Dermis microvascular lymphatic vessel endothelial cell (primary cell): Measurements from ENCODE around the gene RANBP17. TPM values are rescaled to one million over a fixed set of nuclear protein-coding genes. Genes with fewer than 3 reads are reported as not detected.
"Not testable (repeated sequence)": the region's sequence is repeated elsewhere in the genome, so short reads cannot be mapped to it uniquely, and the experiment has no call there.

Experiments
- DNase-seq, 2 donors: peaks; one replicate each; pipeline versions ENCODE4 v3.0.0 to v3.0.0-alpha.2; 2010; ENCODE audit warnings: low read depth in 2 of 2
- total RNA-seq: library from RNA; depleted of rRNA; stranded (reverse); fragments of >200 nt; gene quantifications from 2 replicates; pipeline ENCODE4 v1.2.1, GENCODE V29; 2014

RANBP17 gene
- total RNA-seq, 1 donor from 2014 or later: 4.5 TPM

DNA sequence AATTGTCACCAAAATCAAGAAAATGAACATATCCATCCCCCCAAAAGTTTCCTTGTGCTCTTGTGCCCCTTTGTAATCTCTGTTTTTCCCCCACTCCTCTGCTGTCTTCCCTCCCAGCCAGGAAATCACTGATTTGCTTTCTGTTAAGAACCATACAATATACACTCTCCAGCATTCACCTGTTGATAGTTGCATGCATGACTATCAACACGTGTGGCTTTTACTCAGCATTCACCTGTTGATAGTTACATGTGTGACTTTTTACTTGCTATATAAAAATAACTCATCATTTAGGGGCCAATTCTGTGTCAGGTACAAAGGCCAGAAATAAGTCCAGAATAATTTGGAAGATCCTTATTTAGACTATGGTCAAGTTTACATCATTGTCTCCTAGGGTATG is 6.0 kb downstream of the RANBP17 start:
- DNase-seq: no peak

DNA sequence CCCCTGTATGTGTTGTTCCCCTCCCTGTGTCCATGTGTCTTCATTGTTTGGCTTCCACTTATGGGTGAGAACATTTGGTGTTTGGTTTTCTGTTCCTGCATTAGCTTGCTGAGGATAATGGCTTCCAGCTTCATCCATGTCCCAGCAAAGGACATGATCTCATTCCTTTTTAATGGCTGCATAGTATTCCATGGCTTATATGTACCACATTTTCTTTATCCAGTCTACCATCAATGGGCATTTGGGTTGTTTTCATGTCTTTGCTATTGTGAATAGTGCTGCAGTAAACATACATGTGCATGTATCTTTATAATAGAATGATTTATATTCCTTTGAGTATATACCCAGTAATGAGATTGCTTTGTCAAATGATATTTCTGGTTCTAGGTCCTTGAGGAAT is 8.6 kb downstream of the RANBP17 start:
- DNase-seq: not testable (repeated sequence)

DNA sequence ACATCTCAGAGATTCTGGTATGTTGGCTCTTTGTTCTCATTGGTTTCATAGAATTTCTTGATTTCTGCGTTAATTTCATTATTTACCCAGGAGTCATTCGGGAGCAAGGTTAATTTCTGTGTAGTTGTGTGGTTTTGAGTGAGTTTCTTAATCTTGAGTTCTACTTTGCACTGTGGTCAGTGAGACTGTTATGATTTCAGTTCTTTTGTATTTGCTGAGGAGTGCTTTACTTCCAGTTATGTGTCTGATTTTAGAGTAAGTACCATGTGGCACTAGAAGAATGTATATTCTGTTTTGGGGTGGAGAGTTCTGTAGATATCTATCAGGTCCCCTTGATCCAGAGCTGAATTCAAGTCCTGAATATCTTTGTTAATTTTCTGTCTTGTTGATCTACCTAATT is 12.2 kb downstream of the RANBP17 start:
- no peak for DNase-seq

- DNase-seq: no peak
Observed at GRCh38 chr5:170875811-170876210, 14.0 kb downstream of the RANBP17 start.

- no peak for DNase-seq
Observed at GRCh38 chr5:170880084-170880483, 18.3 kb downstream of the RANBP17 start.

DNA sequence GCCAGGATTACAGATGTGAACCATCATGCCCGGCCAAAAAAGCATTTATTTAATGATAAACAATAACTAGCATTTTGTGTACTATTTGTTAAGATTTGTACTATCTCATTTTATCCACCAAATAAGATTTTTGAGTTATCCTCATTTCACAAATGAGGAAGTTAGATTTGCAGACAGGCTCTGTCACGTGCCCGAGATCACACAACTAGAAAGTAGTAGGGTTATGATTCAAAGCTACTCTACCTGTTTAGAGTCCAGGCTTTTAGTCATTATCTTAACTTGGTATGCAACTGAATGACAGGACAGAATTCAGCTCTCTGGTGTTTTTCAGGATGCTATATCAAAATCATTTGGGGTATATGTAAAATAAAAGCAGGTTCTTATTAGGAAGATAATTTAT is 20.5 kb downstream of the RANBP17 start:
- DNase-seq: no peak

DNA sequence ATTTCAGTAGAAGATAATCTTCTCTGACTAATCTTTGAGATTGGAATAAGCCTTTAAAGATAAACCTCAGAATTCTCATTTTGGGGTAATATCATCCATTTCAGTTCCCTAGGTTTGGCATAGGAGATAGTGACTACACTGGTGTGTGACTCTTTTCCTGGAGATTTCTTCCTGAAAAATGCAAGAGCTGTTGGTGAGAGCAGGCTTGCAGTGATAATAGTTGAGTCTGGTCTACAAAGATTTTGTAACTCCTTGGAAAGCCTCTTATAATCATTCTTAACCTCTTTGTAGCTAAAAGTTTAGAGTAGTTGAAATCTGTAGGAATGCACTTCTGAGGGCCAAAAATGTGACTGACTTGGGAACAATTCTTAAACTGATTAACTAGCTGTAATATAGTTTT is 23.4 kb downstream of the RANBP17 start:
- DNase-seq: no peak

DNA sequence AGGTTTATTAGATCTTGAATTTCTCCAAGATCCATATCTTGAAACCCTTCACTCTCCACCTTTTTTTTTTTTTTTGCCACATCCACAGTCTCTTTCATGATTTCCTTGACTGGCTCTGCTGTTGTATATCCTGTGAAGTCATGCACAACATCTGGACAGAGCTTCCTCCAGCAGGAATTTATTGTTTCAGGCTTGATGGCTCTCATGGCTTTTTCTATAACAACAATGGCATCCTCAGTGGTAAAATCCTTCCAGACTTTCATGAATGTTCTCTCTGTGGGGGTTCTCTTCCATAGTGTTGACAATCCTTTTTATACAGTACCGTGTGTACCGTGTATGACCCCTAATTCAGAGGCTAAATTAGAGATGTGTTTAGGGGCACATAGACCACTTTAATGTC is 24.0 kb downstream of the RANBP17 start:
- DNase-seq: peak in 1 of 2 donors; percentile 73

- no peak for DNase-seq
Observed at GRCh38 chr5:170886210-170886894, 24.5 kb downstream of the RANBP17 start.

- peak in 1 of 2 donors; percentile 84 for DNase-seq
Observed at GRCh38 chr5:170892196-170892595, 30.4 kb downstream of the RANBP17 start.

DNA sequence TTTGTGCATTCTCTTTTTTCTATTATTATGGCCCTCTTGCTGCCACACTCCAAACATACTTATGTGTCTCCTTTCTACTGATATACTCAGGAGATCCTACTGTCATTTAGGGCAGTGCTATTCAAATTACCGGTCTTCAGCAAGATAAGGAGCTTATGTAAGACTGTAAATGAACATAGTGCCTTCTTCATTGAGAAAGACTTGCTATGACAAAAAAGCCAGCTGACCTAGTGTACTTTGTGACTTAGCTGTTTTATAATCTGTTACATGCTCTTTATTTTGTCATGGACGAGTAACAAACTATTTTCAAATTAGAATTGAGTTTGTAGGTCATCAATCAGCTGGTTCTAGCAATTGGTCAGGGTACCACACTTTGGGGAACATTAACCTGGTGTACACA is 32.8 kb downstream of the RANBP17 start:
- no peak for DNase-seq

GRCh38 chr5:170896779-170897178 is 35.0 kb downstream of the RANBP17 start:
- DNase-seq: peak in 1 of 2 donors; percentile 43

DNA sequence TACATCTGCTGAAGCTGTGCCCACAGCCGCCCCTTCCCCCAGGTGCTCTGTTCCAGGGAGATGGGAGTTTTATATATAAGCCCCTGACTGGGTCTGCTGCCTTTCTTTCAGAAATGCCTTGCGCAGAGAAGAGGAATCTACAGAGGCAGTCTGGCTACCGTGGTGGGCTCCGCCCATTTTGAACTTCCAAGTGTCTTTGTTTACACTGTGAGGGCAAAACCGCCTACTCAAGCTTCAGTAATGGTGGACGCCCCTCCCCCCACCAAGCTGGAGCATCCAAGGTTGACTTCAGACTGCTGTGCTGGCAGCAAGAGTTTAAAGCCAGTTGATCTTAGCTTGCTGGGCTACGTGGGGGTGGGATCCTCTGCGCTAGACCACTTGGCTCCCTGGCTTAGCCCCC is 41.3 kb downstream of the RANBP17 start:
- no peak for DNase-seq

GRCh38 chr5:170907758-170908157 is 45.9 kb downstream of the RANBP17 start:
- no peak for DNase-seq

DNA sequence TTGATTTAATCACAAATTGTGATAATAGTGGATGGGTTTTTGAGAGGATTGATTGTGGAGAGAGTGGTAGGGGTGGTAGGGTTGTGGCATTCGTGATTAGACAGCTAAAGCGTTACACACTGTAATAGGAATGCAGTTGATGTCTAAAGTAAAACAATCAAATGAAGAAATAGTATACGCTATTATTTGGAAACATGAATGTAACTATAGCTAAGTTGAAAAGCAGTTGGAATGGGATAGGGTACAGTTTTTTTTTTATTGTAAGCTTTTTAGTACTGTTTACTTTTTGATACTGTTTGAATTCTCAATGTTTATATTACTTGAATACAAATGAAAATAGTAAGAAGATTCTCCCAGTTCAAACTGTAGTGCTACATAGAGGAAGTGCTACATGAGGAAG is 51.8 kb downstream of the RANBP17 start:
- DNase-seq: no peak

DNA sequence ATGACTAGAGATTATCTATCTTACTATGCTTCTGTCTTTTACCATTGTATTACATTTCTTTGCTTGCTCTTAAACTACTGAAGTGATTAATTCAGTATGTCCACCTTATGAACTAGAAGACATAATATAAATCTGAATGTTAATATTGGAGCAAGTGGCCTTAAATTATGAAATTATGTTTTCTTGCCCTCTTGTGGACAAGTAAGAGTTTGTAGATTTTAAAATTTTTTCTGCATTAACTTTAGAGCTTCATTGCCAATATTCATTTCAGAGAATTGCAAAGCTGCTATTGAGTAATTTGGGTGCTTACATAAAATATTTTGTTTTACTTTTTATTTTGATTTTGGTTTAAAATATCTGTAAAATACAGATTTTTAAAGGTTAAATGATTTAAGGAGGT is 55.3 kb downstream of the RANBP17 start:
- DNase-seq: peak in 1 of 2 donors; percentile 2

DNA sequence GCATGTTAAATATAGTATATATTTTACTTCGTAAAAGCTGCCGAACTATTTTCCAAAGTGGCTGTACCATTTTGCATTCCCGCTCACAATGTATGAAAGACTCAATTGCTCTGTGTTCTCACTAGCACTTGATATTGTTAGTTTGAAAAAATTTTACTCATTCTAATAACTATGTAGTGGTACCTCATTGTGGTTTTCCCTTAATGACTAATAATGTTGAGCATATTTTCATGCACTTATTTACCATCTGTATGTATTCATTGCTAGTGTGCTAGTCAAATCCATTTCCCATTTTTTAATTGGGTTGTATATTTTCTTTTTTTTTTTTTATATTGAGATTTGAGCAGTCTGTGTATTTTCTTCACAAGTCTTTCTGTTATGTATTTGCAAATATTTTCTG is 58.4 kb downstream of the RANBP17 start:
- DNase-seq: no peak

DNA sequence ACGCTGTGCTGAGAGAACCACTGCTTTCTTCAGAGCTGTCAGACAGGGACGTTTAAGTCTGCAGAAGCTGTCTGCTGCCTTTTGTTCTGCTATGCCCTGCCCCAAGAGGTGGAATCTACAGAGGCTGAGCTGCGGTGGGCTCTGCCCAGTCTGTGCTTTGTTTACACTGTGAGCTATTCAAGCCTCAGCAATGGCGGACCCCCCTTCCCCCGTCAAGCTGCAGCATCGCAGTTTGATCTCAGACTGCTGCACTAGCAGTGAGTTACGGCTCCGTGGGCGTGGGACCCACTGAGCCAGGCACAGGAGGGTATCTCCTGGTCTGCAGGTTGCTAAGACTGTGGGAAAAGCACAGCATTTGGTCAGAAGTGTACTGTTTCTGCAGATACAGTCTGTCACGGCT is 60.5 kb downstream of the RANBP17 start:
- not testable (repeated sequence) for DNase-seq

GRCh38 chr5:170923910-170924620 is 62.2 kb downstream of the RANBP17 start:
- no peak for DNase-seq

DNA sequence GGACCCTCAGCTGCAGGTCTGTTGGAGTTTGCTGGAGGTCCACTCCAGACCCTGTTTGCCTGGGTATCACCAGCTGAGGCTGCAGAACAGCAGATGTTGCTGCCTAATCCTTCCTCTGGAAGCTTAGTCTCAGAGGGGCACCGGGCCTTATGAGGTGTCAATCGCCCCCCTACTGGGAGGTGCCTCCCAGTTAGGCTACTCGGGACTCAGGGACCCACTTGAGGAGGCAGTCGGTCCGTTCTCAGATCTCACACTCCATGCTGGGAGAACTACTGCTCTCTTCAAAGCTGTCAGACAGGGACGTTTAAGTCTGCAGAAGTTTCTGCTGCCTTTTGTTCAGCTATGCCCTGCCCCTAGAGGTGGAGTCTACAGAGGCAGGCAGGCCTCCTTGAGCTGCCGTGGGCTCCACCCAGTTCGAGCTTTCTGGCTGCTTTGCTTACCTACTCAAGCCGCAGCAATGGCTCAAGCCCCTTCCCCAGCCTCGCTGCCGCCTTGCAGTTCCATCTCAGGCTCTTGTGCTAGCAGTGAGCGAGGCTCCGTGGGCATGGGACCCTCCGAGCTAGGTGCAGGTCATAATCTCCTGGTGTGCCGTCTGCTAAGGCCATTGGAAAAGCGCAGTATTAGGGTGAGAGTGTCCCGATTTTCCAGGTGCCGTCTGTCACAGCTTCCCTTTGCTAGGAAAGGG is 73.9 kb downstream of the RANBP17 start:
- DNase-seq: not testable (repeated sequence)

- no peak for DNase-seq
Observed at GRCh38 chr5:170937072-170937471, 75.3 kb downstream of the RANBP17 start.

DNA sequence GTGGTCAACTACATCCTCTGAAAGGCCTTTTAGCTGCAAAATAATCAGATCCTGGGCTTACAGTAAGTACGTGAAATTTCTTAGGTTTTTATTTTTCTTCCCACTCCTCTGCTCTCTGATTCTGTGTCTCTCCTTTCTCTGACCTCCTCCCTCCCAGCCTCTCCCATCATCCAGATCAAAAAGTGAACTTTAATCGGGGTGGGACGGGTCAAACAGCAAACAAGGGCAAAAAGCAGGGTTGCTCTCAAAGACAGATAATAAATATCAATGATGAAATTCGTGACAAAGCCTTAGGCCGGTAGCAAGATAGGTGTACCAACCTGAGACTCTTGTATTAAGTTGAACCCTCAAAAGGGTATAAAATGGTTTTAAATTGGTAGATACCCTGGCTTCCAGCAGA is 76.1 kb downstream of the RANBP17 start:
- DNase-seq: no peak

GRCh38 chr5:170939178-170939577 is 77.4 kb downstream of the RANBP17 start:
- DNase-seq: no peak
